ENCODE data around the gene MYO1E. TPM values are rescaled to one million over a fixed set of nuclear protein-coding genes. Genes with fewer than 3 reads are reported as not detected.

The MYO1E gene
- total RNA-seq, 1 donor from 2014 or later: 190 TPM

- Histone ChIP-seq H3K27me3 (ENCODE audit: control insufficient read depth, insufficient read depth, low read length) (no peaks in the 10 kb centered on the region), H3K4me3 (ENCODE audit: low read depth, low read length) (no peak overlapping the region), H3K36me3 (ENCODE audit: control insufficient read depth, insufficient read depth, low read length) (peaks cover 1% of the 10 kb centered on the region)
- no peak for TF ChIP-seq CTCF (IDR thresholded peaks at IDR 0.05; ENCODE audit: insufficient read depth, low read length, poor library complexity, severe bottlenecking)
- DNase-seq (ENCODE audit: low read depth): peak; percentile 95
Measured at GRCh38 chr15:59294574-59295260, 78.0 kb downstream of the MYO1E start.

- H3K36me3 ChIP-seq (ENCODE audit: control insufficient read depth, insufficient read depth, low read length): peaks cover 1% of the 10 kb centered on the region
- TF ChIP-seq CTCF (IDR thresholded peaks at IDR 0.05; ENCODE audit: insufficient read depth, low read length, poor library complexity, severe bottlenecking): no peak
Measured at GRCh38 chr15:59292442-59293151, 80.1 kb downstream of the MYO1E start.

GRCh38 chr15:59291213-59291549 lies 81.5 kb downstream of the MYO1E start:
- no peak overlapping the region for H3K4me3 ChIP-seq (ENCODE audit: low read depth, low read length)
- TF ChIP-seq CTCF (IDR thresholded peaks at IDR 0.05; ENCODE audit: insufficient read depth, low read length, poor library complexity, severe bottlenecking): no peak
- no peak for DNase-seq (ENCODE audit: low read depth)

More at GRCh38 chr15:59292442-59293151, 80.1 kb downstream of the MYO1E start:
- Histone ChIP-seq H3K4me3 (ENCODE audit: low read depth, low read length) (no peak overlapping the region), H3K27me3 (ENCODE audit: control insufficient read depth, insufficient read depth, low read length) (no peaks in the 10 kb centered on the region)
- DNase-seq (ENCODE audit: low read depth): no peak

GRCh38 chr15:59290295-59291212 lies 82.1 kb downstream of the MYO1E start:
- peaks cover 1% of the 10 kb centered on the region for H3K36me3 ChIP-seq (ENCODE audit: control insufficient read depth, insufficient read depth, low read length)
- H3K4me3 ChIP-seq (ENCODE audit: low read depth, low read length): no peak overlapping the region
- H3K27me3 ChIP-seq (ENCODE audit: control insufficient read depth, insufficient read depth, low read length): no peaks in the 10 kb centered on the region
- DNase-seq (ENCODE audit: low read depth): no peak
- no peak for TF ChIP-seq CTCF (IDR thresholded peaks at IDR 0.05; ENCODE audit: insufficient read depth, low read length, poor library complexity, severe bottlenecking)

More at GRCh38 chr15:59291213-59291549, 81.5 kb downstream of the MYO1E start:
- no peaks in the 10 kb centered on the region for H3K27me3 ChIP-seq (ENCODE audit: control insufficient read depth, insufficient read depth, low read length)
- H3K36me3 ChIP-seq (ENCODE audit: control insufficient read depth, insufficient read depth, low read length): peaks cover 1% of the 10 kb centered on the region

GRCh38 chr15:59289574-59289973 lies 83.1 kb downstream of the MYO1E start:
- no peak for DNase-seq (ENCODE audit: low read depth)
- H3K4me3 ChIP-seq (ENCODE audit: low read depth, low read length): no peak overlapping the region
- TF ChIP-seq CTCF (IDR thresholded peaks at IDR 0.05; ENCODE audit: insufficient read depth, low read length, poor library complexity, severe bottlenecking): no peak
- peaks cover 1% of the 10 kb centered on the region for H3K36me3 ChIP-seq (ENCODE audit: control insufficient read depth, insufficient read depth, low read length)
- H3K27me3 ChIP-seq (ENCODE audit: control insufficient read depth, insufficient read depth, low read length): no peaks in the 10 kb centered on the region
